Body of pancreas (tissue), 4 donors: ENCODE data around the gene HGFAC. TPM values are rescaled to one million over a fixed set of nuclear protein-coding genes. Genes with fewer than 3 reads are reported as not detected.
"Not testable (repeated sequence)": the region's sequence is repeated elsewhere in the genome, so short reads cannot be mapped to it uniquely, and the experiment has no call there.

Source experiments
- ATAC-seq: fragments of 150-250 bp; one replicate; pipeline ENCODE4 v1.9.1; 2016
- DNase-seq, 4 donors: peaks; one replicate each; pipeline ENCODE4 v3.0.0-alpha.2; 2019
- H3K27ac ChIP-seq, 4 donors: fragments of 200-600 bp; sonication (generic); 1 replicate in 3 of 4; 2 replicates in 1 of 4; pipeline versions ENCODE4 v1.5.1 to v1.6.1; 2016 to 2019; ENCODE audit warnings: mild to moderate bottlenecking in 1 of 4, mixed read lengths in 1 of 4, moderate library complexity in 1 of 4
- H3K27me3 ChIP-seq, 2 donors: fragments of 200-600 bp; sonication (generic); one replicate each; pipeline ENCODE4 v1.6.0; 2016; ENCODE audit warnings: mild to moderate bottlenecking in 1 of 2
- H3K36me3 ChIP-seq, 2 donors: fragments of 200-600 bp; sonication (generic); replicated peaks in 1 of 2; 2 replicates each; pipeline ENCODE4 v1.5.1; 2016; ENCODE audit warnings: low read depth in 2 of 2; ENCODE audit not compliant: insufficient read depth in 1 of 2
- H3K4me1 ChIP-seq: fragments of 200-600 bp; sonication (generic); one replicate; pipeline ENCODE4 v1.6.0; 2016
- H3K4me3 ChIP-seq, 2 donors: fragments of 200-600 bp; sonication (generic); 1 replicate in 1 of 2; 2 replicates in 1 of 2; pipeline ENCODE4 v1.5.1; 2016 to 2019
- H3K9me3 ChIP-seq, 3 donors: fragments of 200-600 bp; sonication (generic); 1 replicate in 2 of 3; 2 replicates in 1 of 3; pipeline ENCODE4 v1.5.1; 2016
- POLR2A ChIP-seq, 3 donors: fragments of 450-650 bp; IDR thresholded peaks; one replicate each; pipeline ENCODE4 v1.6.1; 2016; ENCODE audit warnings: antibody characterized with exemption in 3 of 3, mild to moderate bottlenecking in 2 of 3
- WGBS, 2 donors: methylation state at CpG; one replicate each; pipeline ENCODE4 v1.1.5; 2017; 5-methylcytosine and 5-hydroxymethylcytosine counted together
- intact Hi-C: fragments of 100-400 bp; cut with DNase I; formaldehyde crosslinking; loops from one replicate; pipeline ENCODE4 v1.15.1; 2023
- total RNA-seq, 2 donors: library from RNA; depleted of rRNA; stranded (reverse); fragments of >200 nt; gene quantifications; one replicate each; pipeline ENCODE4 v1.1.0, GENCODE V29; 2016
- TF ChIP-seq, protein P1 (sequence below), 7 experiments: fragments of 450-650 bp in 4 of 7; fragments of 200-600 bp in 3 of 7; sonication (generic) in 3 of 7; IDR thresholded peaks; one replicate each; pipeline ENCODE4 v1.5.1; 2016 to 2019; ENCODE audit warnings: antibody characterized with exemption in 7 of 7

Gene HGFAC
- total RNA-seq, 2 donors from 2014 or later, result 0.78 TPM; not detected in 1

DNA sequence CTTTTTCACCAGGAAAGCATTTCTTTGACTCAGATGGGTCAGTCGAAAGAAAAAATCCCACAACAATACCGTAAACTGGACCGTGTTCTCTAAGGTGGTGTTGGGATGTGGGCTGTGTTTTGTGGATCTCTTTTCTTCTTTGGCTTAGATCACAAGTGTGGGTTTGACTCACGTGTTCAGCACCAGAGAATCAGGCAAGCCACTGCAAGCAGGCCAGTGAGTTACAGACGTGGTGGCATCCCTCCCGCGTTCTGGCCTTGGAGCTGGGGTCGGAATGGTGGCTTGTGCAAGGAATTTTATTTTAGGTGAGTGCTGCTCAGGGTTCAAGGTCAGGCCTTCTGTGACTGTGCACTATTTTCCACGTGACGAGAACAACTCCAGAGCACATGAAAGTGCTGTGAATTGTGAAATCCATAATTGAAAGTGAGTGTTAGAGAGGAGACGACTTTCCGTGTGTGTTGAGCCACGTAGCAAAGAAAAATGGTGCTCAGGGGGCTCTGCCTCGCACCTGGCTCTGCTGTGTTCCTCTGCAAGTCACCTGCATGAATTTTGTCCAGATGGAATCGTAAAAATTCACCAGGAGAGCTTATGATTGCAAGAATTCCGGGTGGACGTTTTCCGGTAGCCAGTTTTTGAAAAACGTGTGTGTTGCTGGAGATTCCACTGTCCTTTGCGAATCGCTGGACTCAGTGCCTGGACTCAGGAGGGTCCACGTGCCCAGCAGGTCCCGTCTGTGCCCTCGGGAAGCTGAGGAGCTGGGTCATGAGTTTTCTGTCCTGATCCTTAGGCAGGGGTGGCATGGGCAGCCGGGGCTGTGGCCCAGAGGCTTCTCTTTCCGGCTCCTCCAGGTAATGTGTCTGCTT lies 33.6 kb upstream of the HGFAC start:
- WGBS, 2 donors, result 78 to 81% methylated on average over 19 to 26 of the region's 26 CpGs
- Histone ChIP-seq H3K4me1 (no peaks in the 10 kb centered on the region), H3K4me3 (no peak overlapping the region), H3K27ac (no peak overlapping the region), H3K36me3 (no peaks in the 10 kb centered on the region), H3K9me3 (no peaks in the 10 kb centered on the region), H3K27me3 (no peaks in the 10 kb centered on the region)
- DNase-seq (no peak), ATAC-seq (no peak)
- TF ChIP-seq, protein P1, sequence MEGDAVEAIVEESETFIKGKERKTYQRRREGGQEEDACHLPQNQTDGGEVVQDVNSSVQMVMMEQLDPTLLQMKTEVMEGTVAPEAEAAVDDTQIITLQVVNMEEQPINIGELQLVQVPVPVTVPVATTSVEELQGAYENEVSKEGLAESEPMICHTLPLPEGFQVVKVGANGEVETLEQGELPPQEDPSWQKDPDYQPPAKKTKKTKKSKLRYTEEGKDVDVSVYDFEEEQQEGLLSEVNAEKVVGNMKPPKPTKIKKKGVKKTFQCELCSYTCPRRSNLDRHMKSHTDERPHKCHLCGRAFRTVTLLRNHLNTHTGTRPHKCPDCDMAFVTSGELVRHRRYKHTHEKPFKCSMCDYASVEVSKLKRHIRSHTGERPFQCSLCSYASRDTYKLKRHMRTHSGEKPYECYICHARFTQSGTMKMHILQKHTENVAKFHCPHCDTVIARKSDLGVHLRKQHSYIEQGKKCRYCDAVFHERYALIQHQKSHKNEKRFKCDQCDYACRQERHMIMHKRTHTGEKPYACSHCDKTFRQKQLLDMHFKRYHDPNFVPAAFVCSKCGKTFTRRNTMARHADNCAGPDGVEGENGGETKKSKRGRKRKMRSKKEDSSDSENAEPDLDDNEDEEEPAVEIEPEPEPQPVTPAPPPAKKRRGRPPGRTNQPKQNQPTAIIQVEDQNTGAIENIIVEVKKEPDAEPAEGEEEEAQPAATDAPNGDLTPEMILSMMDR (IDR thresholded peaks at IDR 0.05), result no peak
- TF ChIP-seq POLR2A (IDR thresholded peaks at IDR 0.05), result no peak
- intact Hi-C loops, result no loop called here

DNA sequence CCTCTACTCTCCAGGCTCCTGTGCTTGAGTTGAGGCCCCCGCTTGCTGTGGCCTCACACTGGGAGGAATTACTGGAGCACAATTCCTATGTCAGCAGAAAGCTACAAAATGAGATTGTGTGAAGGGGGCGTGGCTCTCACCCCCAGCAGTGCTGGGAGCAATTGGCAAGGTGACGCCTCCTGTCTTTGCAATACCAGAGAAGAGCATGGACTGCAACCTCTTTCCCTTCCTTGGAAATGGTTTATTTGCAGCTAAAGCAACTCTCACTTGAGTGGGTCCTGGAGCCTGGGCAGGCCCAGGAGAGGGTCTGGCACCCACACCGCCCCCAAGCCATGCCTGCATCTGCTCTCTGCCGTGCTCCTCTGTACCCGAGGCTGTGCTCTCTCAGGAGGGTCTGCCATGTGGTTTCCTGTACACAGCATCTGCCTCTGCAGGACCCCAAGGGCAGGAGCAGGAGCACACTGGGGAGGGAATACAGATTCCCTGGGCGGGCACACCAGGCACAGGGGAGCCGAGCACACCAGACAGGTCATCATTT lies 32.9 kb upstream of the HGFAC start:
- WGBS, 2 donors, result 81 to 91% methylated on average over 6 to 8 of the region's 8 CpGs
- TF ChIP-seq, protein P1 (IDR thresholded peaks at IDR 0.05), result no peak
- TF ChIP-seq POLR2A (IDR thresholded peaks at IDR 0.05), result no peak
- no peak for ATAC-seq

DNA sequence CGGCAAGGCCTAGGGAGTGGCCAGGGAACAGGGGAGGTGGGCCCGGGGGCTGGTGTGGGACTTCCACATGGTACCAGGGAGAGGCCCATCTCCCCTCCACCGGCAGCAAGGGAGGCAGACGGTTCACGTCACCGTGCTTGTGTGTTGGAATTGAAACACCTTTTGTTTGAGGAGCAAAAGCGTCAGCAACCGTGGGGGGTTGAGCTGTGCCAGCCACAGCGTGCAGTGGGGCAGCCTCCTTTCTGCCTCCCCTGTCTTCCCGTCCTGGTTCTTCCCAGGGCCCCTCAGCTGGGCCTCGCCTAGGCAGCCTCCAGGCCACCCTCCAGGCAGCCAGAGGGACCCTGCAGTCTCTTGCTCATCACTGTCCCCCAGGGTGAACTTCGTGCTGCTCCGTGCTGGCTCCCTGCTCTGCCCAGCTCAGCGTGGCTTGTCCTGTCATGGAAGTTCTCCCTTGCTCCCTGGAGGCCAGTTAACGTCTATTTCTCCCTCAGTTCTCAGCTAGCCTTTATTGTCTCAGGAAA lies 32.1 kb upstream of the HGFAC start:
- intact Hi-C loops, result no loop called here
- Histone ChIP-seq H3K4me3 (no peak overlapping the region), H3K36me3 (no peaks in the 10 kb centered on the region), H3K27ac (no peak overlapping the region), H3K27me3 (no peaks in the 10 kb centered on the region), H3K9me3 (no peaks in the 10 kb centered on the region), H3K4me1 (no peaks in the 10 kb centered on the region)
- WGBS, 2 donors, result 82 to 85% methylated on average over 8 to 15 of the region's 15 CpGs
- DNase-seq (no peak), ATAC-seq (no peak)
- TF ChIP-seq, protein P1 (IDR thresholded peaks at IDR 0.05), result no peak
- TF ChIP-seq POLR2A (IDR thresholded peaks at IDR 0.05), result no peak

More for the DNA sequence above, 32.9 kb upstream of the HGFAC start:
- H3K27ac ChIP-seq, result no peak overlapping the region
- no peaks in the 10 kb centered on the region for H3K4me1 ChIP-seq
- no peak for DNase-seq
- H3K36me3 ChIP-seq, result no peaks in the 10 kb centered on the region
- no peak overlapping the region for H3K4me3 ChIP-seq
- H3K9me3 ChIP-seq, result no peaks in the 10 kb centered on the region
- H3K27me3 ChIP-seq, result no peaks in the 10 kb centered on the region
- intact Hi-C loops, result no loop called here

DNA sequence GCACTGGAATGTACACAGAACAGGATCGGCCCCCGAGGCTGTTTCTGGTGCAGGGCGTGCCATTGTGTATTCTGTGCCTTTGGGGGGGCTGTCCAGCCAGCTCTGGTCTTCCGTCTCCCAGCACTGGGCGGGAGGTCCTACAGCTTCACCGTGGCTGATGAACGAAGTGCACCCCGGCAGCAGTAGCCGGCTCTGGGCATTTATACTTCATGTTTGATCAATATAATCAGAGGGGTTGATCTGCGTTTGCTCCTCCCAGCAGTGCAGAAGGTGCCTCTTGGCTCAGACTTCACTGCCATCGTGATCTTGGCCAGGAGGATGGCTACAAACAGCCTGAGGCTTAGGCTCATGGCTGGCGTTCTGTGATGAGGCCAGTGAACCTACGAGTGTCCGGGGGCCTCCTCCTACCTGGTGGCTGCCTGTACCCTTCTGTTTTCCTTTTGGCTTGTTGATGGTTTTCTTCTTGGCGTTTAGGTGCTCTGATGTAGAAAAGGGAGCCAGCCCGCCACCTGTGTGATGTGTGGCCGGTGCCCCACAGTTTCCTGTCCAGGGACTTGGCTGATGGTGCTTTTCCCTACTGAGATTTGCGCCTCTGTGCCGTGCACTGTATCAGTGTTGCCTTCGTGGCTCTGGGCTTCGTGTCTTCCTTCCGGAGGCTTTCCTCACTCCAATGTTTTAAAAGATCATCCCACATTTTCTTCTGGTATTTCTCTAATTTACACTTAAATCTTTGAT lies 31.2 kb upstream of the HGFAC start:
- no peak for TF ChIP-seq POLR2A (IDR thresholded peaks at IDR 0.05)
- TF ChIP-seq, protein P1 (IDR thresholded peaks at IDR 0.05), result no peak
- Histone ChIP-seq H3K9me3 (no peaks in the 10 kb centered on the region), H3K4me1 (no peaks in the 10 kb centered on the region), H3K27ac (no peak overlapping the region), H3K27me3 (no peaks in the 10 kb centered on the region), H3K36me3 (no peaks in the 10 kb centered on the region), H3K4me3 (no peak overlapping the region)
- WGBS, 2 donors, result 85 to 89% methylated on average over 17 to 22 of the region's 22 CpGs
- no peak for ATAC-seq
- intact Hi-C loops, result no loop called here
- no peak for DNase-seq

DNA sequence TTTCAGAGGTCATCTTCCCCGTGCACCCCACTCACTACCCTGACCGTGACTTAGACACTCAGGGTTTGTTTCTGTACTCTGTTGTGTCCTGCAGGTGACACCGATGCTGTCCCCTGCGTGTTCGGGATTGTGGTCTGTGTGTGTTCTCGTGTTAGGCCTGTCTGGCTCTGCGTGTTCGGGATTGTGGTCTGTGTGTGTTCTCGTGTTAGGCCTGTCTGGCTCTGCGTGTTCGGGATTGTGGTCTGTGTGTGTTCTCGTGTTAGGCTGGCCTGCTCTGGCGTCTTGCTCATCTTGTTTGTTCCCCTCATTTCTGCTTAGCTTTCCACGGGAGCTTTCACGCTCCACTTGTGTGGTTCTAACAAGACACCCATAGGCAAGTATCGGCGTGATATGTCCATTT lies 30.6 kb upstream of the HGFAC start:
- H3K4me3 ChIP-seq, H3K27me3 ChIP-seq, H3K36me3 ChIP-seq, H3K27ac ChIP-seq, H3K4me1 ChIP-seq, intact Hi-C loops, DNase-seq, H3K9me3 ChIP-seq, ATAC-seq: not testable (repeated sequence)
- 94 to 95% methylated on average over 17 of the region's 17 CpGs for WGBS, 2 donors
